DND-41 (cell line): ENCODE results near the gene RNASE13.

ENCODE experiments used
- ATAC-seq: fragments of 200-7000 bp; cut with Tn5 transposase; 3 replicates; pipeline ENCODE4 v1.9.1; 2021; ENCODE audit warnings: low read depth; ENCODE audit not compliant: insufficient read depth
- DNase-seq: peaks from one replicate; pipeline ENCODE4 v3.0.0-alpha.2; 2020
- H2AFZ ChIP-seq: 2 replicates; pipeline ENCODE4 v1.6.0; 2012; ENCODE audit warnings: low read depth, low read length
- H3K27ac ChIP-seq: 2 replicates; pipeline ENCODE4 v1.5.1; 2012; ENCODE audit warnings: low read length, inconsistent platforms
- H3K27me3 ChIP-seq: fragments of 200-600 bp; sonication (generic); 2 replicates; pipeline ENCODE4 v1.6.0; 2012; ENCODE audit warnings: low read length, mild to moderate bottlenecking, inconsistent platforms; ENCODE audit not compliant: insufficient read depth, poor library complexity
- H3K36me3 ChIP-seq: 2 replicates; pipeline ENCODE4 v1.5.1; 2012; ENCODE audit warnings: low read length, inconsistent platforms; ENCODE audit not compliant: insufficient read depth
- H3K4me1 ChIP-seq: 2 replicates; pipeline ENCODE4 v1.5.1; 2012; ENCODE audit warnings: mild to moderate bottlenecking, low read length; ENCODE audit not compliant: insufficient read depth
- H3K4me2 ChIP-seq: 2 replicates; pipeline ENCODE4 v1.6.0; 2012; ENCODE audit warnings: mild to moderate bottlenecking, moderate library complexity, low read length, inconsistent platforms; ENCODE audit not compliant: insufficient read depth
- H3K4me3 ChIP-seq, 2 experiments: fragments of 200-600 bp in 1 of 2; shearing (Covaris generic) in 1 of 2; 2 replicates each; pipeline ENCODE4 v1.5.1; 2012 to 2016; ENCODE audit warnings: inconsistent platforms in 2 of 2, low read length in 2 of 2, mild to moderate bottlenecking in 2 of 2, low read depth in 1 of 2, moderate library complexity in 1 of 2
- H3K79me2 ChIP-seq: 2 replicates; pipeline ENCODE4 v1.6.0; 2012; ENCODE audit warnings: low read length, inconsistent platforms; ENCODE audit not compliant: insufficient read depth
- H3K9ac ChIP-seq: 2 replicates; pipeline ENCODE4 v1.6.0; 2012; ENCODE audit warnings: low read depth, mild to moderate bottlenecking, inconsistent platforms, low read length, moderate library complexity
- H3K9me3 ChIP-seq: 2 replicates; pipeline ENCODE4 v1.5.1; 2012; ENCODE audit warnings: low read length, moderate library complexity, mild to moderate bottlenecking, inconsistent platforms; ENCODE audit not compliant: insufficient read depth, severe bottlenecking
- H4K20me1 ChIP-seq: 2 replicates; pipeline ENCODE4 v1.6.0; 2012; ENCODE audit warnings: low read length; ENCODE audit not compliant: insufficient read depth
- EZH2 ChIP-seq: IDR thresholded peaks from 3 replicates; pipeline ENCODE4 v1.6.1; 2012; ENCODE audit warnings: borderline replicate concordance, low read depth, mild to moderate bottlenecking, moderate library complexity, low read length, inconsistent platforms; ENCODE audit not compliant: severe bottlenecking
- TF ChIP-seq, protein P1 (sequence below): IDR thresholded peaks from 2 replicates; pipeline ENCODE4 v1.5.1; 2012; ENCODE audit warnings: borderline replicate concordance, low read length, moderate library complexity, mild to moderate bottlenecking; ENCODE audit not compliant: poor library complexity, severe bottlenecking; ENCODE audit errors: extremely low read depth

The RNASE13 gene, protein sequence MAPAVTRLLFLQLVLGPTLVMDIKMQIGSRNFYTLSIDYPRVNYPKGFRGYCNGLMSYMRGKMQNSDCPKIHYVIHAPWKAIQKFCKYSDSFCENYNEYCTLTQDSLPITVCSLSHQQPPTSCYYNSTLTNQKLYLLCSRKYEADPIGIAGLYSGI

DNA sequence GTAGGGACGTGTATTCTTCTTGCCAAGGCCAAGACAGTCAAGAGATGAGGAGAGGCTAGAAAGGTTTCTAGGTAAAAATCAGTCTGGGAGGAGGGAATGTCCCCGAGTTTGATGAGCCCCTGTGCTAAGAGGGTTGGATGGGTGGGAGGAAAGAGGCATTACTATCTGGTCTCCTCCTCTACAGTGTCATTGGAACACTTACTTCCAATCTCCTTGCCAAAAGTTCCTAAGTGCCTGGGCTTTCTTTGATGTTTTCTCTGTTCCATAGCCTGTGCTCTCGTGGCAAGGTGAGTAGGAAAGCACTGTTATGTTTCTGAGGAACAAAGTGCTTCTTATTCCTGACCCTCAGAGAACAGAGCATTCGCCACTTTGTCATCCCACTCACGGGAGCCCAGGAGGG, at the start of gene RNASE13:
Gene RNASE13, minus strand, starts transcription at position 101 of the 400 bp plus-strand sequence. CDS start 519 bp downstream, outside the sequence.
- no peaks in the 10 kb centered on the region for H4K20me1 ChIP-seq
- H3K9ac ChIP-seq = no peak within 1 kb of the TSS
- H3K9me3 ChIP-seq = no peaks in the 10 kb centered on the region
- H2AFZ ChIP-seq = no peak within 1 kb of the TSS
- no peak within 1 kb of the TSS for H3K4me3 ChIP-seq
- no peaks in the 10 kb centered on the region for H3K4me1 ChIP-seq
- H3K27ac ChIP-seq = no peak within 1 kb of the TSS
- peaks cover 30% of the 10 kb centered on the region for H3K27me3 ChIP-seq
- TF ChIP-seq, protein P1, sequence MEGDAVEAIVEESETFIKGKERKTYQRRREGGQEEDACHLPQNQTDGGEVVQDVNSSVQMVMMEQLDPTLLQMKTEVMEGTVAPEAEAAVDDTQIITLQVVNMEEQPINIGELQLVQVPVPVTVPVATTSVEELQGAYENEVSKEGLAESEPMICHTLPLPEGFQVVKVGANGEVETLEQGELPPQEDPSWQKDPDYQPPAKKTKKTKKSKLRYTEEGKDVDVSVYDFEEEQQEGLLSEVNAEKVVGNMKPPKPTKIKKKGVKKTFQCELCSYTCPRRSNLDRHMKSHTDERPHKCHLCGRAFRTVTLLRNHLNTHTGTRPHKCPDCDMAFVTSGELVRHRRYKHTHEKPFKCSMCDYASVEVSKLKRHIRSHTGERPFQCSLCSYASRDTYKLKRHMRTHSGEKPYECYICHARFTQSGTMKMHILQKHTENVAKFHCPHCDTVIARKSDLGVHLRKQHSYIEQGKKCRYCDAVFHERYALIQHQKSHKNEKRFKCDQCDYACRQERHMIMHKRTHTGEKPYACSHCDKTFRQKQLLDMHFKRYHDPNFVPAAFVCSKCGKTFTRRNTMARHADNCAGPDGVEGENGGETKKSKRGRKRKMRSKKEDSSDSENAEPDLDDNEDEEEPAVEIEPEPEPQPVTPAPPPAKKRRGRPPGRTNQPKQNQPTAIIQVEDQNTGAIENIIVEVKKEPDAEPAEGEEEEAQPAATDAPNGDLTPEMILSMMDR = no peak
- TF ChIP-seq EZH2 = no peak
- H3K4me2 ChIP-seq = no peak within 1 kb of the TSS
- H3K79me2 ChIP-seq = no peaks in the 10 kb centered on the region
- no peaks in the 10 kb centered on the region for H3K36me3 ChIP-seq
- DNase-seq = no peak
- no peak for ATAC-seq

DNA sequence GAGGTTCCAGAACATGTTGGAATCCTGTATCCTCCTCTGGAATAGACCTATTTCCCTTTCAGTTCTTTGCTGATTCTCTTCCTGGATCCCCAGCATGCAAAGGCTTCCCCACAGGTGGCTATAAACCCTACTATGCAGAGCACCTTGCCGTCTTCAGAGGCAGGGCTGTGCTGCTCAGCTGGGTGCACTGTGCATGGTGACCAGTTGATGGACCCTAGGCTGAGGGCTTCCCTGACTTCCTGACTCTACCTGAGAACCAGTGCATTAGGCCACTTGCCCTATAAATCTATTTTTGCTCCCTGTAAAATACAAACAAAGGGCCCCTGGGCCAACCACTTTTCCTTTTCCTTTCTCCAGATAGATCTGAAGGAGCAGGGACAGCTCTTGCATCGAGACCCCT, 49.8 kb upstream of the RNASE13 start:
- ATAC-seq (no peak), DNase-seq (no peak)
- Histone ChIP-seq H3K9me3 (no peaks in the 10 kb centered on the region), H3K27me3 (peaks cover 11% of the 10 kb centered on the region), H3K36me3 (no peaks in the 10 kb centered on the region), H3K79me2 (no peaks in the 10 kb centered on the region), H3K27ac (no peak overlapping the region), H3K4me3 (no peak overlapping the region), H4K20me1 (0 out of 2 replicates have a peak, but pooled peaks cover 8% of the 10 kb centered on the region), H3K9ac (no peak overlapping the region), H3K4me1 (no peaks in the 10 kb centered on the region), H3K4me2 (no peak overlapping the region), H2AFZ (no peak overlapping the region)
- TF ChIP-seq, protein P1 = no peak
- no peak for TF ChIP-seq EZH2

DNA sequence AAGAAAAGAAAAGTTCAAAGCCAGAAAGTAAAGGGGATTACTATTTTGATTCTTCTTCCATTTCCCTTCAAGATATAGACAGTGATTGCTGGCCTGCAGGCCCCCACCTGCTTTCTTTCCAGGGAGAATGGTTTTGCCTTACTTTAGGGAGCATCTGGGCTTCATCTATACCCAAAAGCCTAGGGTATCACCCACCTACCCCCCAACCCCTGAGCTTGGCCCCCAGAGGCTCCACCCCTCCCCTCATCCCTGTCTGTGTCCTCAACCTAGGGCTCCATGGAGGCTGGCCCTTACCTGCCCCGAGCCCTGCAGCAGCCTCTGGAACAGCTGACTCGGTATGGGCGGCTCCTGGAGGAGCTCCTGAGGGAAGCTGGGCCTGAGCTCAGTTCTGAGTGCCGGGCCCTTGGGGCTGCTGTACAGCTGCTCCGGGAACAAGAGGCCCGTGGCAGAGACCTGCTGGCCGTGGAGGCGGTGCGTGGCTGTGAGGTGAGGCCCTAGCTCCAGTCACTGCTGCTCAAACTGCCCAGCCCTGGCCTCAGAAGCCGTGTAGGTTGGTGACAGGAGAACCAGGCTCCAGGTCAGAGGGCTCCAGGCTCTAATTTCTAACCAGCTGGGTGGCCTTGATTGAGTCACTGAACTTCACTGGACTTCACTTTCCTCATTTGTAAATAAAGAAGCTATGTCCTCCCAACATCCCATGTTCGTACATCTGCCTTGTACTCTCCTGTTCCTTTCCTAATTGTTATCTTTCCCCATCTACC, 49.1 kb upstream of the RNASE13 start:
- Histone ChIP-seq H3K36me3 (no peaks in the 10 kb centered on the region), H2AFZ (no peak overlapping the region), H4K20me1 (0 out of 2 replicates have a peak, but pooled peaks cover 8% of the 10 kb centered on the region), H3K9me3 (no peaks in the 10 kb centered on the region), H3K4me3 (no peak overlapping the region), H3K4me2 (no peak overlapping the region), H3K79me2 (no peaks in the 10 kb centered on the region), H3K4me1 (no peaks in the 10 kb centered on the region), H3K27ac (no peak overlapping the region), H3K9ac (no peak overlapping the region), H3K27me3 (peaks cover 18% of the 10 kb centered on the region)
- no peak for TF ChIP-seq EZH2
- TF ChIP-seq, protein P1 = no peak
- ATAC-seq = no peak
- no peak for DNase-seq
